Motor neuron (in vitro differentiated cells): ENCODE measurements around the gene SLC40A1. TPM values are rescaled to one million over a fixed set of nuclear protein-coding genes. Genes with fewer than 3 reads are reported as not detected.
"Not testable (repeated sequence)": the region's sequence is repeated elsewhere in the genome, so short reads cannot be mapped to it uniquely, and the experiment has no call there.

Experiments used
- ATAC-seq, 8 experiments: fragments of 200-7000 bp; cut with Tn5 transposase; replicated peaks in 6 of 8; 2 replicates each; pipeline ENCODE4 v1.8.0; 2021; ENCODE audit warnings: mild to moderate bottlenecking in 8 of 8, moderate library complexity in 8 of 8
- H3K27ac ChIP-seq, 2 donors: fragments of 250-450 bp; sonication (Bioruptor Pico); 2 replicates each; pipeline ENCODE4 v1.9.0; 2021; ENCODE audit warnings: antibody characterized with exemption in 2 of 2, mild to moderate bottlenecking in 2 of 2, moderate library complexity in 1 of 2
- H3K4me1 ChIP-seq, 2 donors: fragments of 250-450 bp; sonication (Bioruptor Pico); replicated peaks in 1 of 2; 2 replicates each; pipeline ENCODE4 v1.6.1; 2021; ENCODE audit warnings: antibody characterized with exemption in 2 of 2, mild to moderate bottlenecking in 2 of 2, moderate library complexity in 1 of 2
- H3K4me3 ChIP-seq, 5 donors: fragments of 250-450 bp; sonication (Bioruptor Pico); 2 replicates each; pipeline ENCODE4 v1.9.0; 2021; ENCODE audit warnings: antibody characterized with exemption in 5 of 5, mild to moderate bottlenecking in 5 of 5, moderate library complexity in 4 of 5
- WGBS, 10 experiments: fragments of 450-650 bp; shearing (Covaris generic); methylation state at CpG; one replicate each; pipeline ENCODE4 v1.0.0; 2022; 5-methylcytosine and 5-hydroxymethylcytosine counted together
- in situ Hi-C, 9 experiments: fragments of 400-800 bp; cut with MboI; loops; one replicate each; pipeline ENCODE4 v1.15.0; 2021; ENCODE audit warnings: low sequenced_read_pairs in 9 of 9, low pct_unique_long_range_greater_than_20kb in 2 of 9; ENCODE audit not compliant: unreplicated experiment in 9 of 9
- total RNA-seq, 8 experiments: library from RNA; unstranded; fragments of 300-600 nt; gene quantifications; 2 replicates each; pipeline versions ENCODE4 v1.2.3 to v1.2.4, GENCODE V29; 2022

The SLC40A1 gene
- total RNA-seq, 8 experiments from 2014 or later, result 3.1 to 27.6 (median 4.1) TPM

- WGBS, 10 experiments, result 41 to 90% (median 75%) methylated on average over 2 to 6 of the region's 6 CpGs
- no peaks in the 10 kb centered on the region for H3K4me1 ChIP-seq
- no peak overlapping the region for H3K27ac ChIP-seq
- no peak overlapping the region for H3K4me3 ChIP-seq
- in situ Hi-C loops, result no loop called here
- ATAC-seq, result peak in 1 of 8 experiments; percentile 39
Observed at GRCh38 chr2:189613077-189613636, 32.6 kb upstream of the SLC40A1 start.

- 0 to 79% (median 65%) methylated on average over 1 to 2 of the region's 2 CpGs; no CpG with 5 or more reads in 1 of the 10 experiments for WGBS, 10 experiments
- H3K4me1 ChIP-seq, result no peaks in the 10 kb centered on the region
- in situ Hi-C loops, result no loop called here
- H3K27ac ChIP-seq, result no peak overlapping the region
- ATAC-seq, result no peak
- no peak overlapping the region for H3K4me3 ChIP-seq
Observed at GRCh38 chr2:189610700-189611099, 30.1 kb upstream of the SLC40A1 start.

- Histone ChIP-seq H3K27ac (no peak overlapping the region), H3K4me3 (no peak overlapping the region), H3K4me1 (no peaks in the 10 kb centered on the region)
- WGBS, 10 experiments, result 67 to 100% (median 100%) methylated on average over 1 of the region's 1 CpG; no CpG with 5 or more reads in 4 of the 10 experiments
- peak in 1 of 8 experiments; percentile 23 for ATAC-seq
- in situ Hi-C loops, result no loop called here
Observed at GRCh38 chr2:189609853-189610252, 29.3 kb upstream of the SLC40A1 start.

- WGBS, 10 experiments, result 45 to 100% (median 86%) methylated on average over 1 to 4 of the region's 4 CpGs; no CpG with 5 or more reads in 4 of the 10 experiments
- in situ Hi-C loops, result no loop called here
- Histone ChIP-seq H3K4me3 (no peak overlapping the region), H3K27ac (no peak overlapping the region), H3K4me1 (no peaks in the 10 kb centered on the region)
- no peak for ATAC-seq
Observed at GRCh38 chr2:189609423-189609816, 28.8 kb upstream of the SLC40A1 start.

- in situ Hi-C loops, result no loop called here
- no peak for ATAC-seq
- WGBS, 10 experiments, result 50 to 100% (median 86%) methylated on average over 1 to 2 of the region's 2 CpGs; no CpG with 5 or more reads in 1 of the 10 experiments
Observed at GRCh38 chr2:189608795-189609422, 28.3 kb upstream of the SLC40A1 start.

GRCh38 chr2:189608170-189608569 lies 27.6 kb upstream of the SLC40A1 start:
- in situ Hi-C loops, result no loop called here
- ATAC-seq, result no peak

More at GRCh38 chr2:189608795-189609422, 28.3 kb upstream of the SLC40A1 start:
- no peak overlapping the region for H3K4me3 ChIP-seq
- no peak overlapping the region for H3K27ac ChIP-seq
- no peaks in the 10 kb centered on the region for H3K4me1 ChIP-seq

GRCh38 chr2:189602233-189602632 lies 21.6 kb upstream of the SLC40A1 start:
- WGBS, 10 experiments, result 45 to 100% (median 72%) methylated on average over 1 to 4 of the region's 4 CpGs; no CpG with 5 or more reads in 1 of the 10 experiments
- Histone ChIP-seq H3K27ac (no peak overlapping the region), H3K4me3 (no peak overlapping the region), H3K4me1 (no peaks in the 10 kb centered on the region)
- ATAC-seq, result no peak
- in situ Hi-C loops, result no loop called here

More at GRCh38 chr2:189608170-189608569, 27.6 kb upstream of the SLC40A1 start:
- H3K4me1 ChIP-seq, result no peaks in the 10 kb centered on the region
- 43 to 100% (median 95%) methylated on average over 1 to 4 of the region's 4 CpGs; no CpG with 5 or more reads in 2 of the 10 experiments for WGBS, 10 experiments
- no peak overlapping the region for H3K4me3 ChIP-seq
- H3K27ac ChIP-seq, result no peak overlapping the region

- H3K4me3 ChIP-seq, H3K4me1 ChIP-seq, H3K27ac ChIP-seq, in situ Hi-C loops, ATAC-seq: not testable (repeated sequence)
- 88 to 100% (median 100%) methylated on average over 1 of the region's 2 CpGs; no CpG with 5 or more reads in 7 of the 10 experiments for WGBS, 10 experiments
Observed at GRCh38 chr2:189601652-189602051, 21.1 kb upstream of the SLC40A1 start.

GRCh38 chr2:189601043-189601442 lies 20.5 kb upstream of the SLC40A1 start:
- H3K4me1 ChIP-seq, result no peaks in the 10 kb centered on the region
- no peak overlapping the region for H3K27ac ChIP-seq
- 43 to 100% (median 74%) methylated on average over 2 to 3 of the region's 3 CpGs for WGBS, 10 experiments
- in situ Hi-C loops, result no loop called here
- peak in 2 of 8 experiments; percentile 23 to 27 for ATAC-seq
- no peak overlapping the region for H3K4me3 ChIP-seq

- WGBS, 10 experiments, result 0 to 70% (median 45%) methylated on average over 1 of the region's 1 CpG; no CpG with 5 or more reads in 2 of the 10 experiments
- in situ Hi-C loops, result no loop called here
- Histone ChIP-seq H3K27ac (no peak overlapping the region), H3K4me1 (no peaks in the 10 kb centered on the region), H3K4me3 (no peak overlapping the region)
- peak in 2 of 8 experiments; percentile 24 to 35 for ATAC-seq
Observed at GRCh38 chr2:189599245-189599644, 18.7 kb upstream of the SLC40A1 start.

- no peaks in the 10 kb centered on the region for H3K4me1 ChIP-seq
- no peak for ATAC-seq
- H3K27ac ChIP-seq, result no peak overlapping the region
- no peak overlapping the region for H3K4me3 ChIP-seq
- WGBS, 10 experiments, result 37 to 100% (median 87%) methylated on average over 2 to 3 of the region's 3 CpGs
- in situ Hi-C loops, result no loop called here
Observed at GRCh38 chr2:189595417-189595816, 14.8 kb upstream of the SLC40A1 start.

GRCh38 chr2:189594305-189594704 lies 13.7 kb upstream of the SLC40A1 start:
- ATAC-seq, result no peak
- Histone ChIP-seq H3K4me3 (no peak overlapping the region), H3K4me1 (no peaks in the 10 kb centered on the region), H3K27ac (no peak overlapping the region)
- WGBS, 10 experiments, result 38 to 86% (median 70%) methylated on average over 1 to 2 of the region's 2 CpGs; no CpG with 5 or more reads in 2 of the 10 experiments
- in situ Hi-C loops, result no loop called here

- WGBS, 10 experiments, result 67 to 90% (median 80%) methylated on average over 2 to 3 of the region's 3 CpGs; no CpG with 5 or more reads in 3 of the 10 experiments
- no peak for ATAC-seq
- in situ Hi-C loops, result no loop called here
- Histone ChIP-seq H3K27ac (no peak overlapping the region), H3K4me3 (no peak overlapping the region), H3K4me1 (no peaks in the 10 kb centered on the region)
Observed at GRCh38 chr2:189593115-189593514, 12.5 kb upstream of the SLC40A1 start.
